OCI-LY1 (cell line): ENCODE results near the gene TSR3.
A peak's percentile ranks its signal among the peaks of the same experiment; 100 is the strongest.

Source experiments
- H2AFZ ChIP-seq: fragments of 200-600 bp; sonication (generic), shearing (Covaris generic); 2 replicates; pipeline ENCODE4 v1.6.0; 2014; ENCODE audit warnings: antibody characterized with exemption, mild to moderate bottlenecking, low read length
- H3F3A ChIP-seq: fragments of 200-600 bp; sonication (generic), shearing (Covaris generic); 2 replicates; pipeline ENCODE4 v1.6.0; 2014; ENCODE audit warnings: mild to moderate bottlenecking, antibody characterized with exemption, low read length, moderate library complexity; ENCODE audit not compliant: insufficient read depth
- H3K27ac ChIP-seq: fragments of 200-600 bp; sonication (generic); 2 replicates; pipeline ENCODE4 v1.5.1; 2014; ENCODE audit warnings: low read length, mixed run types, mild to moderate bottlenecking, low read depth; ENCODE audit not compliant: poor library complexity, severe bottlenecking
- H3K27me3 ChIP-seq: fragments of 200-600 bp; sonication (generic); 2 replicates; pipeline ENCODE4 v1.6.0; 2014; ENCODE audit warnings: antibody characterized with exemption, mild to moderate bottlenecking, low read length, moderate library complexity; ENCODE audit not compliant: insufficient read depth
- H3K36me3 ChIP-seq: fragments of 200-600 bp; sonication (generic); 2 replicates; pipeline ENCODE4 v1.6.1; 2014; ENCODE audit warnings: mild to moderate bottlenecking, antibody characterized with exemption, low read length, moderate library complexity, mixed read lengths; ENCODE audit not compliant: insufficient read depth
- H3K4me1 ChIP-seq: fragments of 200-600 bp; sonication (generic); 2 replicates; pipeline ENCODE4 v1.5.1; 2014; ENCODE audit warnings: mild to moderate bottlenecking, low read length, moderate library complexity; ENCODE audit not compliant: insufficient read depth, severe bottlenecking
- H3K4me2 ChIP-seq: fragments of 200-600 bp; sonication (generic), shearing (Covaris generic); 2 replicates; pipeline ENCODE4 v1.6.1; 2014; ENCODE audit warnings: low read length
- H3K4me3 ChIP-seq: fragments of 200-600 bp; sonication (generic); 2 replicates; pipeline ENCODE4 v1.5.1; 2014; ENCODE audit warnings: low read length, low read depth, mild to moderate bottlenecking, mixed read lengths; ENCODE audit not compliant: poor library complexity, severe bottlenecking
- H3K79me2 ChIP-seq: fragments of 200-600 bp; shearing (Covaris generic); 2 replicates; pipeline ENCODE4 v1.6.1; 2016; ENCODE audit warnings: mixed run types, low read length, mixed read lengths; ENCODE audit not compliant: insufficient read depth
- H3K9ac ChIP-seq: fragments of 200-600 bp; sonication (generic), shearing (Covaris generic); 2 replicates; pipeline ENCODE4 v1.6.1; 2014; ENCODE audit warnings: mild to moderate bottlenecking, low read length, mixed read lengths
- H3K9me2 ChIP-seq: fragments of 200-600 bp; sonication (generic), shearing (Covaris generic); 2 replicates; pipeline ENCODE4 v1.6.1; 2014; ENCODE audit warnings: low read depth, mild to moderate bottlenecking, low read length, mixed read lengths
- H3K9me3 ChIP-seq: fragments of 200-600 bp; shearing (Covaris generic); 2 replicates; pipeline ENCODE4 v1.6.1; 2014; ENCODE audit warnings: low read length, mixed read lengths
- H4K20me1 ChIP-seq: fragments of 200-600 bp; sonication (generic), shearing (Covaris generic); 2 replicates; pipeline ENCODE4 v1.6.0; 2016; ENCODE audit warnings: mild to moderate bottlenecking, low read length; ENCODE audit not compliant: insufficient read depth
- EZH2 ChIP-seq: fragments of 200-600 bp; sonication (generic), shearing (Covaris generic); IDR thresholded peaks from 2 replicates; pipeline ENCODE4 v1.8.0; 2017; ENCODE audit warnings: borderline replicate concordance, mixed run types, mild to moderate bottlenecking, antibody characterized with exemption, low read length, moderate library complexity, mixed read lengths
- TF ChIP-seq, protein P1 (sequence below): fragments of 200-600 bp; sonication (generic), shearing (Covaris generic); IDR thresholded peaks from 2 replicates; pipeline ENCODE4 v1.5.1; 2017; ENCODE audit warnings: mild to moderate bottlenecking, antibody characterized with exemption, low read length, moderate library complexity, mixed read lengths

Gene TSR3

DNA sequence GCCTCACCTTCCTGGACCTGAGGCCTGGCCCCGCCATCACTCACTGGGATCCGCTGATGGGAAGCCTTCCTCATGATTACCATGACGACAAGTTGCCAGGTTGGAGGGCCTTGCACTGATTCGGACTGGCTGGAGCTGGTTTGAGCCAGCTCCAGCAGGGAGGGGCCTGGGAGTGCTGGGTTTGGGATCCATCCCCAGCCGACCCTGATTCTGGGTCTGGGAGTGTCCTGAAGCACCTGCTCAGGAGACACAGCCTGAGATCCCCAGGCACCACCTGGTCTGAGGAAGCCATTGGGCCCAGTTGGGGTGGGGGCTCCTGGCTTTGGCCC is 24.1 kb downstream of the TSR3 start:
- Histone ChIP-seq H3K4me1 (peaks cover 43% of the 10 kb centered on the region), H4K20me1 (no peaks in the 10 kb centered on the region), H3K4me3 (no peak overlapping the region), H3K4me2 (no peak overlapping the region), H3K79me2 (no peaks in the 10 kb centered on the region), H3K27ac (no peak overlapping the region), H2AFZ (no peak overlapping the region), H3K36me3 (peaks cover 28% of the 10 kb centered on the region), H3K9me3 (no peaks in the 10 kb centered on the region), H3K27me3 (no peaks in the 10 kb centered on the region), H3F3A (no peaks in the 10 kb centered on the region), H3K9ac (no peak overlapping the region), H3K9me2 (no peaks in the 10 kb centered on the region)
- TF ChIP-seq EZH2 = no peak
- TF ChIP-seq, protein P1, sequence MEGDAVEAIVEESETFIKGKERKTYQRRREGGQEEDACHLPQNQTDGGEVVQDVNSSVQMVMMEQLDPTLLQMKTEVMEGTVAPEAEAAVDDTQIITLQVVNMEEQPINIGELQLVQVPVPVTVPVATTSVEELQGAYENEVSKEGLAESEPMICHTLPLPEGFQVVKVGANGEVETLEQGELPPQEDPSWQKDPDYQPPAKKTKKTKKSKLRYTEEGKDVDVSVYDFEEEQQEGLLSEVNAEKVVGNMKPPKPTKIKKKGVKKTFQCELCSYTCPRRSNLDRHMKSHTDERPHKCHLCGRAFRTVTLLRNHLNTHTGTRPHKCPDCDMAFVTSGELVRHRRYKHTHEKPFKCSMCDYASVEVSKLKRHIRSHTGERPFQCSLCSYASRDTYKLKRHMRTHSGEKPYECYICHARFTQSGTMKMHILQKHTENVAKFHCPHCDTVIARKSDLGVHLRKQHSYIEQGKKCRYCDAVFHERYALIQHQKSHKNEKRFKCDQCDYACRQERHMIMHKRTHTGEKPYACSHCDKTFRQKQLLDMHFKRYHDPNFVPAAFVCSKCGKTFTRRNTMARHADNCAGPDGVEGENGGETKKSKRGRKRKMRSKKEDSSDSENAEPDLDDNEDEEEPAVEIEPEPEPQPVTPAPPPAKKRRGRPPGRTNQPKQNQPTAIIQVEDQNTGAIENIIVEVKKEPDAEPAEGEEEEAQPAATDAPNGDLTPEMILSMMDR = no peak

DNA sequence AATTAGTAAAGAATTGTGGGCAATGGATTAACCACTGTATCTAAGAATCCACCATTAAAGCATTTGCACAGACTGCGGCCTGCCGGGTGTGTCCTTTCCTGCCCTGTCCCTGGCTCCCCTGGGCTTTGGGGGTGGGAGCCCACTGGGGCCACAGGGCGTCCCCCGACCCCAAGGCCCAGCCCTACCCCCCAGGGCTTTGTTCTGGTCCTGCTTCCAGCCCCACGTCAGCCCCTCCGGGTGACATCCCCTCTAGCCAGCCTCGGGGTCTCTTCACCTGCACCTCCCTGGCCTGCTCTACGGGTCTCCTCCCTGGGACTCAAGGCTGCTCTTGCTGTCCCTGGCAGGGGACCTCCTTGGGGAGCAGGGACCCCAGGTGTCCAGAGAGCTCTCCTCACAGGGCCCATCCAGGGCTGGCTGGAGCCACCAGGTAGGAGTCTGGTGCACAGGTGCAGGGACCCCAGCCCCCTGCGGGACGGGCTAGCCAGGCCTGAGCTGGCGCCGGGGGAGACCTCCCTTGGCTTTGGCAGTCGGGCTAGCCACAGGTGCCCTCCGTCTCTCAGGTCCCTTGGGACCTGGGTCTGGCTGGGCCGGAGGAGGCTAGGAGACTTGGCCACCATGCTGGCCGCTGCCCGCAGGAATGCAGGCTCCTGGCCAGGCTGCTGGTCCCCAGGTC is 24.6 kb downstream of the TSR3 start:
- H3K9ac ChIP-seq = no peak overlapping the region
- no peaks in the 10 kb centered on the region for H4K20me1 ChIP-seq
- no peaks in the 10 kb centered on the region for H3F3A ChIP-seq
- H2AFZ ChIP-seq = no peak overlapping the region
- H3K27me3 ChIP-seq = no peaks in the 10 kb centered on the region
- H3K4me2 ChIP-seq = no peak overlapping the region
- H3K27ac ChIP-seq = peak overlapping the region; percentile 68
- no peaks in the 10 kb centered on the region for H3K9me3 ChIP-seq
- peaks cover 38% of the 10 kb centered on the region for H3K4me1 ChIP-seq
- no peak for TF ChIP-seq EZH2
- TF ChIP-seq, protein P1 = no peak
- no peaks in the 10 kb centered on the region for H3K79me2 ChIP-seq
- H3K4me3 ChIP-seq = no peak overlapping the region
- H3K9me2 ChIP-seq = no peaks in the 10 kb centered on the region
- peaks cover 32% of the 10 kb centered on the region for H3K36me3 ChIP-seq

DNA sequence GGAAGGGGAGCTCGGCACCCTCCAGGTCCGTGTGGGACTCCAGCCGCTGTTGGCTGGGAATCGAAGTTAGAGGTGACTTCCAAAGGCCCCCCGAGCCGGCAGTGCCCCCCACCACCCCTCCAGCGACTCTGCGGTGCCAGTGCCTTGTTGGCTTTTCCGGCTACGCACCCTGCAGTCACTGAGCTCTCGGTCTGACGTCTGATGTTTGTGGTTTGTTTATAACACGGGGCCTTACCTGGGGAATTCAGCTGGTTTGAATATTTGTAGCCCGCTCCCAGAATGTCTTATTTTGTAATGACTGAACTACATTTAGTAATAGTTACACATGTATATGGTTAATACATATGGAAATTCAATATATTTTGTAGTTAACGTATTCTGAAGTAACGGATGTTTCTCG is 25.3 kb downstream of the TSR3 start:
- Histone ChIP-seq H3K4me3 (no peak overlapping the region), H3K4me1 (peaks cover 31% of the 10 kb centered on the region), H4K20me1 (no peaks in the 10 kb centered on the region), H3K27me3 (no peaks in the 10 kb centered on the region), H3K4me2 (peak overlapping the region; percentile 15; the same call in 1 of the 2 replicates), H3K79me2 (no peaks in the 10 kb centered on the region), H3F3A (no peaks in the 10 kb centered on the region), H3K36me3 (peaks cover 39% of the 10 kb centered on the region), H3K9me3 (no peaks in the 10 kb centered on the region), H2AFZ (no peak overlapping the region), H3K27ac (peak overlapping the region; percentile 68), H3K9me2 (no peaks in the 10 kb centered on the region), H3K9ac (no peak overlapping the region; the same call in 1 of the 2 replicates)
- no peak for TF ChIP-seq EZH2
- TF ChIP-seq, protein P1 = no peak
